Measurements from ENCODE around the gene PLCG2.
"Not testable (repeated sequence)": the region's sequence is repeated elsewhere in the genome, so short reads cannot be mapped to it uniquely, and the experiment has no call there.

PLCG2 gene

GRCh38 chr16:81873843-81874752, 95.0 kb downstream of the PLCG2 start:
- in situ Hi-C loops (cut with MboI; ENCODE audit: low sequenced_read_pairs): no loop called here

- in situ Hi-C loops (cut with MboI; ENCODE audit: low sequenced_read_pairs): no loop called here
Measured at GRCh38 chr16:81875461-81875860, 96.4 kb downstream of the PLCG2 start.

DNA sequence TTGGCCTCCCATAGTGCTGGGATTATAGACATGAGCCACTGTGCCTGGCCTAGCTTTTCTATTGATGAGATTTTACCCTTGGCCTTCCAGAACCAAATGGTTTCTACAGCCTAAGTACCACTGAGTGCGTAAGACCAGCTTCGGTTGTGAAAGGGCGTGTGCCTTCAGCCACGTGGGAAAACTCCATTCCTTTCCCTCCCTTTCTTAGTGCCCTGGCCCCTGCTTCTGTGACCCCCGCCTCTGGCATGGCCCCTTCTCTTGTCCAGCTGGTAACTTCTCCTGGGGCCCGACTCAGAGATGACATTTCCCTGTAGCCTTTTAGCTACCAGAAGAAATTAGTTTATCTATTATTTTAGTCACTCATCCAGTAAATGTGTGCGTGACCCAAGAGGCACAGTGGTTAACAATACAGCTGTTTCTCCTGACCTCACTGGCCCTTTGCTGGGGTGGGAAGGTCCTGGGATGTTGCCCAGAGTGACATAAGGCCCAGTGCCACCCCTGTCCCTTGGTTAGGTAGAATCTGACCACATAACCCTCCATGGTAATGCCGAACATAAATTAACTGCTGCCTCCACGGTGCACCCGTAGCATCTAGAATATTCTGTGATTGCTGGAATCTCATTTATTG, 97.3 kb downstream of the PLCG2 start:
- in situ Hi-C loops (cut with MboI; ENCODE audit: low sequenced_read_pairs): no loop called here

DNA sequence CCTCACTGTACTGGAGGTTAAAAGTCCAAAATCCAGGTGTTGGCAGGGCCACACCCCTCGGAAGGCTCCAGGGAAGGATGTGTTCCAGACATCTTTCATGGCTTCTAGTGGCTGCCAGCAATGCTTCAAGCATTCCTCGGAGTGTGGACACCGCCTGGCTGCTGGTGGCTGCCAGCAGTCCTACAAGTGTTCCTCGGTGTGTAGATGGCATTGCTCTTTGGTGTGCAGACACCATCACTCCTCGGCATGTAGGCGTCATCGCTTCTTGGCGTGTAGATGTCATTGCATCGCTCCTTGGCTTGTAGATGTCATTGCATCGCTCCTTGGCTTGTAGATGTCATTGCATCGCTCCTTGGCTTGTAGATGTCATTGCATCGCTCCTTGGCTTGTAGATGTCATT, 98.4 kb downstream of the PLCG2 start:
- in situ Hi-C loops (cut with MboI; ENCODE audit: low sequenced_read_pairs): not testable (repeated sequence)

GRCh38 chr16:81878529-81878928, 99.4 kb downstream of the PLCG2 start:
- in situ Hi-C loops (cut with MboI; ENCODE audit: low sequenced_read_pairs): no loop called here

DNA sequence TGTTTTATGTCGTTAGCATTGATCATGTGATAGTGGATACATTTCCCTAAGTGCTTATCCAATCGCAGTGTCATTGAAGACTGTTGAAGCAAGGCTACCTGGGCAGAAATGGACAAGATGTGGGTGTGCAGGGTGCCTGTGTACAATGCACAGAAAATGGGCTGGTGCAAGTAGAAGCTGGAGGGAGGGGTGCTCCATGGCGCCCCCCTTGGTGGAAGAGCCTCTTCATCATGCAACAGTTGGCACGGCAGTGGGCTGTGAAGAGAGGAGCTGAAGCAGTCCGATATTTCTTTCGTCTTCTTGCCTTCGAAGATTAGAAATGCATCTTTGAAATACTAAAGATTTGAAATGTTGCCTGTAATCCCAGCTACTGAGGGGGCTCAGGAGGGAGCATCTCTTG, 100.5 kb downstream of the PLCG2 start:
- in situ Hi-C loops (cut with MboI; ENCODE audit: low sequenced_read_pairs): no loop called here

DNA sequence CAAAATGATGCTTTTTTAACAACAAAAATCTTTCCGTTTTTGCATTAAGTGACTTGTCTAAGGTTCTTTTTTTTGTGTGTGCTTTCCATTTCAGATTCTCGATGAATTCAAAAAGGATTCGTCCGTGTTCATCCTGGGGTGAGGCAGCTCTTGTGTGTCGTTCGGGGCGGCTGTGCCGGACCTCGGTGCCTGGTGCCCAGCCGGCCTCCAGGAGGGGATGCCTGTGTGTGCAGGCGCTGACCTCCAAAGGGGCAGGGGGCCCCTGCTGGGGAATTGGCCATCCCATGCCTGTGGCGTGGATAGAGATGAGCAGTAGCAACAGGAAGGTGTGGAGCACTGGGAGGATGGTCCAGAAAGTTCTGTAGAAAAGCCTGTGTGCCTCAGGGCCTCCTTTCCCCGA, 101.7 kb downstream of the PLCG2 start:
- in situ Hi-C loops (cut with MboI; ENCODE audit: low sequenced_read_pairs): no loop called here

- in situ Hi-C loops (cut with MboI; ENCODE audit: low sequenced_read_pairs): no loop called here
Measured at GRCh38 chr16:81881228-81881627, 102.1 kb downstream of the PLCG2 start.

GRCh38 chr16:81882559-81882958, 103.5 kb downstream of the PLCG2 start:
- in situ Hi-C loops (cut with MboI; ENCODE audit: low sequenced_read_pairs): no loop called here

DNA sequence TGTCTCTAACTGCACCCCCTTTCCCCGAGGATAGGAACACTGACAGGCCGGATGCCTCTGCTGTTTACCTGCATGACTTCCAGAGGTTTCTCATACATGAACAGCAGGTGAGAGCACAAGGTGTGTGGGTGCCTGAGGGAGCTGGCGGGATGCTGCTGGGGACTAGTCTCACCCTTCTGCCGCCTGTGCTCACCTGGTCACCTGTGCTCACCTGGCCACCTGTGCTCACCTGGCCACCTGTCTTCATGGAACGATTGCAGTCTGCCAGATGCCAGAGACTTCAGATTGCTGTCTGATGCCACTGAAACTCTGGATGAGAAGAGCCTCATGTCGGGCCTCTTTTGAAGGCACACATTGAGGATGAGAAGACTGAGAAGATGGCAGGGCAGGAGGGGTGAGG, 104.1 kb downstream of the PLCG2 start:
- in situ Hi-C loops (cut with MboI; ENCODE audit: low sequenced_read_pairs): no loop called here

DNA sequence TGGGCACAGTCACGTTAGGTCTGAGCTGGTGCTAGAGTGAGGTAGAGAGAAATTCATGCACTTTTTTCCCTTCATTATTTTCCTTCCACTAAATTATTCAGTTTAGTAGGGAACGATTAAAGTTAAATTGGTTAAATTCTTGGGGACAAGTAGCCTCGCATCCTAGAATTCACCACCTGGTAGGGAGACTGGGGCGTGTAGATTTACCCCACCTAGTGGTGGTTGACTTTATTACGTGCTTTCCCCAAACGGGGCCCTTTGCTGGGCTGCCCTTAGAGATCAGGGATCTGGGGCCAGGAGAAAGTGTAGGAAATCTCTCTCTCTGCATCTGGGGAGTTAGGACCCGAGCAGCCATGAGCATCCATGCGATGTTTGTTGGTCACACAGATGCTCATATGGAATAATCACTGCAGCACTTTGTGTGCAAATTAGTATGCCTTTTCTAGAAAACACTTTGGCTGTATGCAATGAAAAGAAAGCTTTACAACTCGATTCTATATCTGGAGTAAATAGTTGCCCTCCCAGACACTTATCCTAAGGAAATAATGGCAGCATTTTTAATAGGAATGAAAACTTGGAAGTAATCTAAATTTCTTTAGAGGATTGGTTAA, 107.0 kb downstream of the PLCG2 start:
- in situ Hi-C loops (cut with MboI; ENCODE audit: low sequenced_read_pairs): no loop called here

DNA sequence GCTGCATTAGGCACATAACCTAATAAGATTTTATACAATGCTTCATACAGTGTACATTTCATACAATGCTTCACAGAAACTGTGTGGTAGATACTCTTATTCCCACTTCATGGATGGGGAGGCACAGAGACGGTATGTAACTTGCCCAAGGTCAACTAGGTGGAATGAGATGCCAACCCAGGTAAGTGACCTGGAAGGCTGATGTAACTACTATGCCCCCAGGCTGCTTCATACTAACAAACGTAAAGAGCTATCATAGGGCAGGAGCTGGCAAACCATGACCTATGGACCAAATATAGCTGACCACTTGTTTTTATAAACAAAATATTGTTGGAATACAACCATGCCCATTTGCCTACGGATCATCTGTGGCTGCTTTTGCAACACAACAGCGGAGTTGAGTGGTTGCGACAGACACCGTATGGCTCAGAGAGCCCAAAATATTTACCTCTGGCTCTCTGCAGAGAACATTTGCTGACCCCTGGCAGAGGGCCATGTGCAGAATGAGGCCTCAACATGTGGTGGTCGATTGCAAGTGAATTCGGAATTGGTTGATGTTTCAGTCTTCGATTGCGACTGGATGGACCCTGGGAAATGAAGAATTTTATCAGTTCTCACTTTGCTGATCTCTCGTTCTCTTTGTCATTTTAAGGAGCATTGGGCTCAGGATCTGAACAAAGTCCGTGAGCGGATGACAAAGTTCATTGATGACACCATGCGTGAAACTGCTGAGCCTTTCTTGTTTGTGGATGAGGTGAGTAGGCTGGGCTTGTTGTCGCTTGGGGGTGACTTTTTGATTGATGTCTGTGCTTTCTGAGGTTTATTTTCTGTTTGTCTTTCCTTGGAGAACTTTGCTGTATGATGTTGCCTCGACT, 109.7 kb downstream of the PLCG2 start:
- in situ Hi-C loops (cut with MboI; ENCODE audit: low sequenced_read_pairs): no loop called here

- in situ Hi-C loops (cut with MboI; ENCODE audit: low sequenced_read_pairs): no loop called here
Measured at GRCh38 chr16:81891736-81892364, 112.8 kb downstream of the PLCG2 start.

DNA sequence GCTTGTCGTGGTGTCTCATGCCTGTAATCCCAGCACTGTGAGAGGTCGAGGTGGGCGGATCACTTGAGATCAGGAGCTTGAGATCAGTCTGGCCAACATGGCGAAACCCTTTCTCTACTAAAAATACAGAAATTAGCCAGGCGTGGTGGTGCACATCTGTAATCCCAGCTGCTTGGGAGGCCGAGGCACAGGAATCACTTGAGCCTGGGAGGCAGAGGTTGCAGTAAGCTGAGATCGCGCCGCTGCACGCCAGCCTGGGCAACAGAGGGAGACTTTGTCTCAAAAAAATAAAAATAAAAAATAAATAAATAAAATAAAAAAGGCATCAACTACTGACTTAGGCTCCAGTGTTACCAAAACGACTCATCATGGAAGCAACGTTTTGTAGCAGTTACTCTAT, 115.5 kb downstream of the PLCG2 start:
- in situ Hi-C loops (cut with MboI; ENCODE audit: low sequenced_read_pairs): no loop called here

GRCh38 chr16:81896902-81897301, 117.8 kb downstream of the PLCG2 start:
- in situ Hi-C loops (cut with MboI; ENCODE audit: low sequenced_read_pairs): no loop called here

DNA sequence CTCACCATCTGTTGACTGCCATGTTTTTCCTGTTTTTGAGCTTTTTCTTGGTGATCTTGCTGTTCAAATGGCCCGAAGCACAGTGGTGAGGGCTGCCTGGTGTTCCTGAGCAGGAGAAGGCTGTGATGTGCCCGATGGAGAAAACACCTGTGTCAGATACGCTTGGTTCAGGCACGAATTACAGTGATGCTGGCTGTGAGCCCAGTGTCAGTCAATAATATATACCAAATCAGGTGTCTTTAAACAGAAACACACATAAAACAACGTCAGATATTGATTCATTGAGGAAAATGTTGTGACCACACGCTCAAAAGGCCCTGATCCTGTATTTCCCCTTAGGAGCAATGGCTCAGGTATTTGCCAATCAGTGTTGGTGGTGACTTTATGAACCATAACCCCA, 120.5 kb downstream of the PLCG2 start:
- in situ Hi-C loops (cut with MboI; ENCODE audit: low sequenced_read_pairs): no loop called here

DNA sequence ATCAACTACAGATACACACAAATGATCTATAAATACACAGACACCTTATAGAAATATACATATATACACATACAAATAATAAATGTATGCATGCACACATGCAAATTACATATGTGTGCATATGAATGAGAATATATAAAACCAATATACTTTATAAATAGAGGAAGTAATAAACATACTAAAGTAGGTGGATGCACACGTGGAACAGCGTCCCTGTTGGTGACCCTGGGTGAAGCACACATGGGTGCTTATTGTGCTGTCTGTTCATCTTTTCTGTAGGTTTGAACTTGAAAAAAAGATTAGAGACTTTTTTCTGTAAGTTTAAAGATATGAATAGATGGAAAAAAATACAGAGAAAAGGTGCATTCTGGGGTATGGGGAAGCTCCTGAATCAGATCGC, 120.9 kb downstream of the PLCG2 start:
- in situ Hi-C loops (cut with MboI; ENCODE audit: low sequenced_read_pairs): no loop called here

GRCh38 chr16:81900456-81900855, 121.4 kb downstream of the PLCG2 start:
- in situ Hi-C loops (cut with MboI; ENCODE audit: low sequenced_read_pairs): no loop called here

- in situ Hi-C loops (cut with MboI; ENCODE audit: low sequenced_read_pairs): no loop called here
Measured at GRCh38 chr16:81901484-81901883, 122.4 kb downstream of the PLCG2 start.

GRCh38 chr16:81902025-81902424, 122.9 kb downstream of the PLCG2 start:
- in situ Hi-C loops (cut with MboI; ENCODE audit: low sequenced_read_pairs): no loop called here

DNA sequence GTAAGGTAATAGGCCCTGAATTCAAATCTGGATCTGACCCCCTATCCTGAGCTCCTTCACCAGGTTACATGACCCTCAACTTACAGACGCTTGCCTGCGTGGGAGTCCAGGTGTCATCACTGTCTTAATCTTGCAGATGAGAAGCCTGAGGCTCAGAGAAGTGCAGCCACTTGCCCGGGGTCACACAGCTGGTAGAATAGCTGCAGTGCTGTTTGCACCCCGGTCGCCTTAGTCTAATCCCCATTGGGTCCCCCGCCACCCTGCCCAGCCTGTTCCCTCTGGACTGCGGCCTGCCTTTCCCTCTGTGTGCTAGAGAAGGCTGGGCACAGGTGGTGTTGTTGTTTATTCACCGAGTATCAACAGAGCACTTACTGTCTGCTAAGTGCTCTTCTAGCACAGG, 125.2 kb downstream of the PLCG2 start:
- in situ Hi-C loops (cut with MboI; ENCODE audit: low sequenced_read_pairs): no loop called here

Data from hTERT RPE-1 (cell line).